A172 (cell line): ENCODE measurements around the gene PCDHGA1. TPM values are rescaled to one million over a fixed set of nuclear protein-coding genes. Genes with fewer than 3 reads are reported as not detected.

Experiments
- DNase-seq: peaks from one replicate; pipeline ENCODE4 v3.0.0-alpha.2; 2015; ENCODE audit warnings: low spot score
- total RNA-seq: library from RNA; depleted of rRNA; stranded (reverse); fragments of >200 nt; shearing (Covaris generic); gene quantifications from 2 replicates; pipeline ENCODE4 v1.2.3, GENCODE V29; 2014

Gene PCDHGA1
- total RNA-seq, 1 experiment from 2014 or later, result 1.6 TPM

GRCh38 chr5:141439411-141440141 lies 109.3 kb downstream of the PCDHGA1 start:
- DNase-seq, result no peak

- DNase-seq, result no peak
Observed at GRCh38 chr5:141440341-141440740, 110.0 kb downstream of the PCDHGA1 start.

GRCh38 chr5:141441571-141442170 lies 111.4 kb downstream of the PCDHGA1 start:
- no peak for DNase-seq

- DNase-seq, result no peak
Observed at GRCh38 chr5:141465351-141465750, 135.0 kb downstream of the PCDHGA1 start.

GRCh38 chr5:141475625-141476131 lies 145.4 kb downstream of the PCDHGA1 start, which contains the start of gene PCDHGC3:
Gene PCDHGC3 (plus strand): TSS chr5:141475966. CDS start chr5:141476117, 151 bp downstream.
- DNase-seq, result peak; percentile 92

- DNase-seq, result peak; percentile 70
Observed at GRCh38 chr5:141476132-141476911, 146.0 kb downstream of the PCDHGA1 start.

- DNase-seq, result no peak
Observed at GRCh38 chr5:141477044-141477575, 146.8 kb downstream of the PCDHGA1 start.

GRCh38 chr5:141477815-141478214 lies 147.5 kb downstream of the PCDHGA1 start:
- no peak for DNase-seq

GRCh38 chr5:141478321-141478945 lies 148.1 kb downstream of the PCDHGA1 start:
- no peak for DNase-seq

GRCh38 chr5:141479776-141480175 lies 149.5 kb downstream of the PCDHGA1 start:
- DNase-seq, result no peak

- no peak for DNase-seq
Observed at GRCh38 chr5:141483902-141484301, 153.6 kb downstream of the PCDHGA1 start.

- DNase-seq, result no peak
Observed at GRCh38 chr5:141484310-141484640, 154.0 kb downstream of the PCDHGA1 start.

- DNase-seq, result no peak
Observed at GRCh38 chr5:141484641-141485311, 154.5 kb downstream of the PCDHGA1 start, which contains the start of gene PCDHGC4. Gene PCDHGC4 (plus strand): TSS chr5:141485030. CDS start chr5:141485174, 144 bp downstream.

GRCh38 chr5:141485321-141486055 lies 155.2 kb downstream of the PCDHGA1 start:
- no peak for DNase-seq

GRCh38 chr5:141486091-141486490 lies 155.8 kb downstream of the PCDHGA1 start:
- no peak for DNase-seq

GRCh38 chr5:141487131-141487530 lies 156.8 kb downstream of the PCDHGA1 start:
- no peak for DNase-seq

GRCh38 chr5:141488591-141489561 lies 158.6 kb downstream of the PCDHGA1 start, which contains the start of gene PCDHGC5:
Gene PCDHGC5 (plus strand): TSS chr5:141489081. CDS start chr5:141489241, 160 bp downstream.
- peak; percentile 67 for DNase-seq

GRCh38 chr5:141489841-141490240 lies 159.5 kb downstream of the PCDHGA1 start:
- no peak for DNase-seq

- no peak for DNase-seq
Observed at GRCh38 chr5:141490271-141490670, 160.0 kb downstream of the PCDHGA1 start.
